Measurements from ENCODE around the gene BSND.

The BSND gene

GRCh38 chr1:54994355-54994990 lies 4.3 kb upstream of the BSND start:
- no peak for DNase-seq

GRCh38 chr1:54995013-54995760 lies 3.5 kb upstream of the BSND start:
- DNase-seq: no peak

GRCh38 chr1:54995835-54996234 lies 2.9 kb upstream of the BSND start:
- no peak for DNase-seq

GRCh38 chr1:54996359-54996868 lies 2.3 kb upstream of the BSND start:
- no peak for DNase-seq

- no peak for DNase-seq
Observed at GRCh38 chr1:54996869-54997710, 1.6 kb upstream of the BSND start.

GRCh38 chr1:54997711-54997986 lies 1.1 kb upstream of the BSND start:
- DNase-seq: no peak

GRCh38 chr1:54998100-54998499 lies 633 bp upstream of the BSND start:
- no peak for DNase-seq

- DNase-seq: no peak
Observed at GRCh38 chr1:55000110-55001085, 1.7 kb downstream of the BSND start.

GRCh38 chr1:55001311-55001710 lies 2.6 kb downstream of the BSND start:
- no peak for DNase-seq

GRCh38 chr1:55002686-55003085 lies 4.0 kb downstream of the BSND start:
- no peak for DNase-seq

- DNase-seq: no peak
Observed at GRCh38 chr1:55005351-55006140, 6.8 kb downstream of the BSND start.

- no peak for DNase-seq
Observed at GRCh38 chr1:55006931-55007330, 8.2 kb downstream of the BSND start.

GRCh38 chr1:55007625-55008024 lies 8.9 kb downstream of the BSND start:
- no peak for DNase-seq

GRCh38 chr1:55010194-55010886 lies 11.6 kb downstream of the BSND start:
- no peak for DNase-seq

- no peak for DNase-seq
Observed at GRCh38 chr1:55010887-55011217, 12.1 kb downstream of the BSND start.

- no peak for DNase-seq
Observed at GRCh38 chr1:55012661-55013060, 13.9 kb downstream of the BSND start.

GRCh38 chr1:55015123-55015522 lies 16.4 kb downstream of the BSND start:
- DNase-seq: no peak

GRCh38 chr1:55015731-55016620 lies 17.2 kb downstream of the BSND start:
- DNase-seq: no peak

- DNase-seq: no peak
Observed at GRCh38 chr1:55018395-55018794, 19.7 kb downstream of the BSND start.

GRCh38 chr1:55021942-55022546 lies 23.3 kb downstream of the BSND start:
- DNase-seq: peak; percentile 74
